ENCODE measurements around the gene KRT31.

KRT31 gene

DNA sequence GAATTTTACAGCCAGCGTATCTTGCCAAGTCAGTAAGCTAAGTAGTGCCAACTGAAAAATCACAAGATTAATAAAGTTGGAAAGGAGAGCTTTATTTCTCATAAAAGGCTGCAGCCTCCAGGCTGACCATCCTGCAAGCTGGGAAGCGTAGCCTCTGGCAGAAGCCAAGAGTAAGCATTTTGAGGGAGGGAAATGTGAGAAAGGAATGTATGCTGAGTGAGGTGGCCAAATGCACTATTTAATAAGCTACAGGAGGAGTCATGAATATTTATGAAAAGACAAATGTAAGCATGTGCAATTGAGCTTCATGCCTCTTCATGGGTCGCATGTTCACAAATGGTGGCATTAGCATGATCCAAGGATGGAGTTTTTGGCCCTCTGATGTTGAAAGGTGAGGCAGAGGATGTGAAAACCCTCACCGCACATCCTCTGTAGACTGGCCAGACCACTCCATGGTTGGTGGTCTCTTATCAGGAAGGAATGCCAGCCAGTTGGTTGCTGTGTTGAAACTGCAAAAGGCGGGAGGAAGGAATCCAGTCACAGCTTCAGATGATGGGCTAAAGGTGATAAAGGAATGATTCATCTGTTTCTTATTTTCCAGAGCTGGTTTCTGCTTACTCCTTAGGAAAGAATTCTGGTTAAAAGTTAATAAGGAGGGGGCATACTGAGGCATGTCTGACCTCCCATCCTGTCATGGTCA is 37.0 kb downstream of the KRT31 start:
- Histone ChIP-seq H3K4me1 (ENCODE audit: control insufficient read depth, insufficient read depth, low read length) (no peaks in the 10 kb centered on the region), H3K36me3 (ENCODE audit: control insufficient read depth in 2 of 2, insufficient read depth in 1 of 2, low read length in 2 of 2) (no peaks in the 10 kb centered on the region), H3K4me3 (ENCODE audit: low read depth, low read length) (no peak overlapping the region), H3K27ac (ENCODE audit: extremely low read depth, low read depth, low read length) (no peak overlapping the region), H3K9me3 (ENCODE audit: control insufficient read depth, insufficient read depth, low read depth, low read length) (peaks cover 6% of the 10 kb centered on the region)
- POLR2A ChIA-PET, result interaction anchor here (0.6 kb wide), 1 partner anchor 280 kb away, joined by 4 read pairs; no protein-coding TSS in a partner anchor
- TF ChIP-seq ZNF658 (tag by site-specific recombination; IDR thresholded peaks at IDR 0.05), result no peak
- TF ChIP-seq ZNF280D (tag by site-specific recombination; IDR thresholded peaks at IDR 0.05), result no peak
- TF ChIP-seq ELK4 (IDR thresholded peaks at IDR 0.05; ENCODE audit: borderline replicate concordance, low read depth, low read length), result no peak
- no peak for TF ChIP-seq ZFP3 (tag by site-specific recombination; IDR thresholded peaks at IDR 0.05; ENCODE audit: low read depth)
- no peak for TF ChIP-seq ZNF501 (tag by site-specific recombination; IDR thresholded peaks at IDR 0.05)
- TF ChIP-seq ZNF610 (tag by site-specific recombination; IDR thresholded peaks at IDR 0.05; ENCODE audit: borderline replicate concordance), result no peak
- TF ChIP-seq ZNF548 (tag by site-specific recombination; IDR thresholded peaks at IDR 0.05), result no peak
- TF ChIP-seq, protein P1, sequence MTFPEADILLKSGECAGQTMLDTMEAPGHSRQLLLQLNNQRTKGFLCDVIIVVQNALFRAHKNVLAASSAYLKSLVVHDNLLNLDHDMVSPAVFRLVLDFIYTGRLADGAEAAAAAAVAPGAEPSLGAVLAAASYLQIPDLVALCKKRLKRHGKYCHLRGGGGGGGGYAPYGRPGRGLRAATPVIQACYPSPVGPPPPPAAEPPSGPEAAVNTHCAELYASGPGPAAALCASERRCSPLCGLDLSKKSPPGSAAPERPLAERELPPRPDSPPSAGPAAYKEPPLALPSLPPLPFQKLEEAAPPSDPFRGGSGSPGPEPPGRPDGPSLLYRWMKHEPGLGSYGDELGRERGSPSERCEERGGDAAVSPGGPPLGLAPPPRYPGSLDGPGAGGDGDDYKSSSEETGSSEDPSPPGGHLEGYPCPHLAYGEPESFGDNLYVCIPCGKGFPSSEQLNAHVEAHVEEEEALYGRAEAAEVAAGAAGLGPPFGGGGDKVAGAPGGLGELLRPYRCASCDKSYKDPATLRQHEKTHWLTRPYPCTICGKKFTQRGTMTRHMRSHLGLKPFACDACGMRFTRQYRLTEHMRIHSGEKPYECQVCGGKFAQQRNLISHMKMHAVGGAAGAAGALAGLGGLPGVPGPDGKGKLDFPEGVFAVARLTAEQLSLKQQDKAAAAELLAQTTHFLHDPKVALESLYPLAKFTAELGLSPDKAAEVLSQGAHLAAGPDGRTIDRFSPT (tag by site-specific recombination; IDR thresholded peaks at IDR 0.05), result no peak
- CTCF ChIA-PET, result interaction anchor here (0.5 to 0.9 kb wide), 4 partner anchors 38 to 617 kb away, joined by 3 to 4 read pairs (median 3); no protein-coding TSS in a partner anchor

- CTCF ChIA-PET, result interaction anchor here (0.7 to 2.0 kb wide), 6 partner anchors 32 to 308 kb away, joined by 3 to 6 read pairs (median 5); no protein-coding TSS in a partner anchor
- Histone ChIP-seq H3K9me3 (ENCODE audit: control insufficient read depth, insufficient read depth, low read depth, low read length) (peaks cover 6% of the 10 kb centered on the region), H3K4me3 (ENCODE audit: low read depth, low read length) (no peak overlapping the region), H3K36me3 (ENCODE audit: control insufficient read depth in 2 of 2, insufficient read depth in 1 of 2, low read length in 2 of 2) (no peaks in the 10 kb centered on the region), H3K4me1 (ENCODE audit: control insufficient read depth, insufficient read depth, low read length) (no peaks in the 10 kb centered on the region), H3K27ac (ENCODE audit: extremely low read depth, low read depth, low read length) (no peak overlapping the region)
- POLR2A ChIA-PET, result no interaction called here
- TF ChIP-seq ZNF521 (tag by site-specific recombination; IDR thresholded peaks at IDR 0.05) (no peak), ZNF501 (tag by site-specific recombination; IDR thresholded peaks at IDR 0.05) (no peak), ZNF23 (tag by site-specific recombination; IDR thresholded peaks at IDR 0.05; ENCODE audit: borderline replicate concordance) (no peak), ZBTB17 (tag by site-specific recombination; IDR thresholded peaks at IDR 0.05) (no peak), KLF17 (tag by site-specific recombination; IDR thresholded peaks at IDR 0.05) (no peak), ZNF544 (tag by site-specific recombination; IDR thresholded peaks at IDR 0.05) (no peak), KLF1 (tag by site-specific recombination; IDR thresholded peaks at IDR 0.05) (no peak), ZNF585B (tag by site-specific recombination; IDR thresholded peaks at IDR 0.05) (no peak), ZNF670 (tag by site-specific recombination; IDR thresholded peaks at IDR 0.05; ENCODE audit: low read depth) (no peak), ZNF302 (tag by site-specific recombination; IDR thresholded peaks at IDR 0.05; ENCODE audit: low read depth) (no peak), REPIN1 (tag by site-specific recombination; IDR thresholded peaks at IDR 0.05; ENCODE audit: low read depth) (no peak), GLIS2 (tag by site-specific recombination; IDR thresholded peaks at IDR 0.05) (no peak), OSR2 (tag by site-specific recombination; IDR thresholded peaks at IDR 0.05) (no peak), ZSCAN30 (tag by site-specific recombination; IDR thresholded peaks at IDR 0.05) (no peak)
- TF ChIP-seq, protein P2, sequence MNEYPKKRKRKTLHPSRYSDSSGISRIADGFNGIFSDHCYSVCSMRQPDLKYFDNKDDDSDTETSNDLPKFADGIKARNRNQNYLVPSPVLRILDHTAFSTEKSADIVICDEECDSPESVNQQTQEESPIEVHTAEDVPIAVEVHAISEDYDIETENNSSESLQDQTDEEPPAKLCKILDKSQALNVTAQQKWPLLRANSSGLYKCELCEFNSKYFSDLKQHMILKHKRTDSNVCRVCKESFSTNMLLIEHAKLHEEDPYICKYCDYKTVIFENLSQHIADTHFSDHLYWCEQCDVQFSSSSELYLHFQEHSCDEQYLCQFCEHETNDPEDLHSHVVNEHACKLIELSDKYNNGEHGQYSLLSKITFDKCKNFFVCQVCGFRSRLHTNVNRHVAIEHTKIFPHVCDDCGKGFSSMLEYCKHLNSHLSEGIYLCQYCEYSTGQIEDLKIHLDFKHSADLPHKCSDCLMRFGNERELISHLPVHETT (tag by site-specific recombination; IDR thresholded peaks at IDR 0.05), result no peak
Measured at GRCh38 chr17:41354536-41354935, 42.9 kb downstream of the KRT31 start.

Measured in HEK293 (cell line).